Tibial artery (tissue), 4 donors: Measurements from ENCODE around the gene IL17F.

Experiments used
- DNase-seq, 2 donors: peaks; one replicate each; pipeline ENCODE4 v3.0.0-alpha.2; 2019
- H3K27ac ChIP-seq, 2 donors: fragments of 200-600 bp; sonication (generic) in 1 of 2; 1 replicate in 1 of 2; 2 replicates in 1 of 2; pipeline ENCODE4 v1.5.1; 2018 to 2019; ENCODE audit warnings: mild to moderate bottlenecking in 1 of 2
- H3K27me3 ChIP-seq, 2 donors: fragments of 200-600 bp; sonication (generic) in 1 of 2; one replicate each; pipeline versions ENCODE4 v1.5.1 to v1.6.0; 2016 to 2019
- H3K36me3 ChIP-seq, 3 donors: fragments of 200-600 bp; sonication (generic) in 2 of 3; one replicate each; pipeline ENCODE4 v1.5.1; 2016 to 2019; ENCODE audit warnings: mild to moderate bottlenecking in 2 of 3
- H3K4me1 ChIP-seq, 4 donors: fragments of 200-600 bp; sonication (generic) in 2 of 4; 1 replicate in 3 of 4; 2 replicates in 1 of 4; pipeline ENCODE4 v1.5.1; 2016 to 2019
- H3K4me3 ChIP-seq, 2 donors: fragments of 200-600 bp; sonication (generic) in 1 of 2; 1 replicate in 1 of 2; 2 replicates in 1 of 2; pipeline ENCODE4 v1.5.1; 2018 to 2019; ENCODE audit warnings: mild to moderate bottlenecking in 2 of 2
- H3K9me3 ChIP-seq, 3 donors: fragments of 200-600 bp; sonication (generic) in 1 of 3; one replicate each; pipeline ENCODE4 v1.5.1; 2016 to 2019
- CTCF ChIP-seq, 2 experiments: fragments of 200-600 bp in 1 of 2; fragments of 450-650 bp in 1 of 2; IDR thresholded peaks; one replicate each; pipeline ENCODE4 v1.5.1; 2017 to 2019; ENCODE audit warnings: antibody characterized with exemption in 2 of 2, mild to moderate bottlenecking in 1 of 2, moderate library complexity in 1 of 2
- intact Hi-C: fragments of 100-400 bp; cut with DNase I; formaldehyde crosslinking; loops from one replicate; pipeline ENCODE4 v1.15.0; 2023; ENCODE audit warnings: low total_unique reads

Gene IL17F

GRCh38 chr6:52244400-52244799 is at the start of gene IL17F:
Gene IL17F, minus strand, starts transcription at chr6:52244500. Its CDS starts 71 bp downstream, at chr6:52244429.
- no peaks in the 10 kb centered on the region for H3K9me3 ChIP-seq
- no peaks in the 10 kb centered on the region for H3K36me3 ChIP-seq
- H3K27ac ChIP-seq, result no peak within 1 kb of the TSS
- H3K4me1 ChIP-seq, result no peaks in the 10 kb centered on the region
- peaks cover 0 to 3% of the 10 kb centered on the region in 2 donors for H3K27me3 ChIP-seq
- DNase-seq, result no peak
- no peak within 1 kb of the TSS for H3K4me3 ChIP-seq
- intact Hi-C loops, result no loop called here
- no peak for TF ChIP-seq CTCF (IDR thresholded peaks at IDR 0.05)

DNA sequence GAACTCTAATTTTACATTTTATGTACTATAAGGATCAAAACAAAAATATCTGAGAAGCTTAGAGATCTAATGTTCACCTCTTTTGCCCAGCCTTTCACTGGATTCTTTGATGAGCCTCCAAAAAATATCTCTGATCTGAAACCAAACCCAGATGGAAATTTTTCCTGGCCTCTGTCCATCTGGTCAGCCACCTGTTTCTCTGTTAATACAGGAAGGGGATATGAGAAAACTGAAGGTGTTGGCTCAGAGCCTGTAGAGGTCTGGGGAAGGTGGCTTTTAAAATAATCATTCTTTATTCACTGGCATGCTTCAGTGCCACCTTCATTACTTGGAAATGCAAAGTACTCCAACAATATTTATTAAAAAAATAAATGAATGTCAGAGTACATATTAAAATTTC is 48.8 kb upstream of the IL17F start:
- no peaks in the 10 kb centered on the region for H3K9me3 ChIP-seq
- H3K4me1 ChIP-seq, result no peaks in the 10 kb centered on the region
- H3K4me3 ChIP-seq, result no peak overlapping the region
- H3K36me3 ChIP-seq, result no peaks in the 10 kb centered on the region
- no peak for DNase-seq
- intact Hi-C loops, result no loop called here
- H3K27ac ChIP-seq, result no peak overlapping the region
- no peaks in the 10 kb centered on the region for H3K27me3 ChIP-seq
- TF ChIP-seq CTCF (IDR thresholded peaks at IDR 0.05), result no peak

DNA sequence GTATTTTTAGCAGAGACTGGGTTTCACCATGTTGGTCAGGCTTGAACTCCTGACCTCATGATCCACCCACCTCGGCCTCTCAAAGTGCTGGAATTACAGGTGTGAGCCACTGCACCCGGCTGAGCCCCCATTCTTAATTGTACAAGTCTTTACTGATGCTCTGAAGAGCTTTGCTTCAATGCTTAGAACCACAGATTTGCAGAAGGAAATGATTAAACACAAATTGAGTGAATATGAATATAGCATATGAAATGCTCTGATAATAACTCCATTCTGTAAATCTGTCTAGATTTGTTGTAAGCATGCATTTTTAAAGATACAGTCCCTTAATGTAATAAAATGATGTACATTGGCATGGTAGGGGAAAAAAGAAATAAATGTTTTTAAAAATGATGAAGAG is 44.5 kb upstream of the IL17F start:
- no peak overlapping the region for H3K27ac ChIP-seq
- H3K4me1 ChIP-seq, result peaks cover 0 to 7% (median 2%) of the 10 kb centered on the region in 4 donors
- no peaks in the 10 kb centered on the region for H3K9me3 ChIP-seq
- H3K36me3 ChIP-seq, result no peaks in the 10 kb centered on the region
- TF ChIP-seq CTCF (IDR thresholded peaks at IDR 0.05), result no peak
- DNase-seq, result no peak
- no peak overlapping the region for H3K4me3 ChIP-seq
- no peaks in the 10 kb centered on the region for H3K27me3 ChIP-seq
- intact Hi-C loops, result loop anchor here (10.0 kb wide), 1 partner anchor 306 kb away; no protein-coding TSS in a partner anchor

DNA sequence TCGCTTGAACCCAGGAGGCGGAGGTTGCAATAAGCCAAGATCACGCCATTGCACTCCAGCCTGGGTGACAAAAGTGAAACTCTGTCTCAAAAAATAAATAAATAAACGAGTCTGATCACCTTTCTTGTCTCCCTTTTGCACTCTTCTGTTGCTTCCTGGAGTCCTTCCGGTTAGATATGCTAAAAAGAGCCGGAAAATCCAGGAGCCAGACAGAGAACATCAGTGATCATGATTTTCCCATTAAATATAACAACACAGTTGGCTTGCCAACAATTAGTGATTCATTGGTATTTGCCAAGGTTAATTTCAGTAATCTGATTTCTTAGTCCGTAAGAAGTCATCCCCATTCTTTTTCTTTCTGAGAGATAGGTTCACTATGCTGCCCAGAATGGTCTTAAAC is 43.9 kb upstream of the IL17F start:
- no peak for TF ChIP-seq CTCF (IDR thresholded peaks at IDR 0.05)
- Histone ChIP-seq H3K36me3 (no peaks in the 10 kb centered on the region), H3K4me1 (peaks cover 0 to 13% (median 5%) of the 10 kb centered on the region in 4 donors), H3K9me3 (no peaks in the 10 kb centered on the region), H3K27ac (no peak overlapping the region), H3K4me3 (no peak overlapping the region), H3K27me3 (no peaks in the 10 kb centered on the region)
- DNase-seq, result no peak
- intact Hi-C loops, result loop anchor here (10.0 kb wide), 1 partner anchor 307 kb away; no protein-coding TSS in a partner anchor

DNA sequence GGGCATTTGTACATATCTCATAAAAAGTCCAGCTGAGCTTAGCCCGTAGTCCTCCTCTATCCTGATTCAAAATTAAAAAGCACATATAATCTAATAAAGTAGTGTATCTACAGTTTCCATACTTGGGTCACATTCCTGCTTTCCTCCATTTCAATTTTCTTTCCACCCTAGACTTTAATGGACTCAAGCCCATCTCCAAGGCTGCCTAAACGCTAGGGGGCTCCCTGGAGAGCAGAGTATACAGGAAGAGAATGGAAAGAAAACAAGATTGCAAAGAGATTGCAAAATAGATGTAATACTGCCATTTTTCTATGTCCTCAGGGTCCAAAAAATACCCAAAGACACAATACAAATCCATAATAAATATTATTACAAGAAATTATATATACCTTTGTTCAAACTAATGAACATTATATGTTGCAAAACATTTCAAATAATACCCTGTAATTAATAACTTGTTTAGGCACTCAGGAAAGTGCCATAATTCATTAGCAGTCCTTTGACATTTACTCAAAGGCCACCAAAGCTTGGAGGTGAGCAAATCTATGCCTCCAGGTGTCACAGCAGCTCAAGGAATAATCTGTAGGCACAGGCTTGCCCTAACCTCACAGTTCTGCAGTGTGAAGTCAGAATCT is 42.6 kb upstream of the IL17F start:
- peaks cover 3 to 9% (median 8%) of the 10 kb centered on the region in 3 donors for H3K36me3 ChIP-seq
- H3K27ac ChIP-seq, result no peak overlapping the region
- no peaks in the 10 kb centered on the region for H3K9me3 ChIP-seq
- H3K27me3 ChIP-seq, result no peaks in the 10 kb centered on the region
- DNase-seq, result peak; percentile 74 to 81
- peak; percentile 22 to 39 for TF ChIP-seq CTCF (IDR thresholded peaks at IDR 0.05)
- H3K4me3 ChIP-seq, result no peak overlapping the region
- intact Hi-C loops, result loop anchor here (10.0 kb wide), 1 partner anchor 308 kb away; no protein-coding TSS in a partner anchor
- H3K4me1 ChIP-seq, result peaks cover 0 to 14% (median 8%) of the 10 kb centered on the region in 4 donors
